NOMO-1 (cell line): ENCODE measurements around the gene CCBE1.

Source experiments
- DNase-seq, 2 experiments: peaks; one replicate each; lab custom pipeline; 2025; ENCODE audit not compliant: unreplicated experiment in 2 of 2; lab: John Stamatoyannopoulos, UW

CCBE1 gene

DNA sequence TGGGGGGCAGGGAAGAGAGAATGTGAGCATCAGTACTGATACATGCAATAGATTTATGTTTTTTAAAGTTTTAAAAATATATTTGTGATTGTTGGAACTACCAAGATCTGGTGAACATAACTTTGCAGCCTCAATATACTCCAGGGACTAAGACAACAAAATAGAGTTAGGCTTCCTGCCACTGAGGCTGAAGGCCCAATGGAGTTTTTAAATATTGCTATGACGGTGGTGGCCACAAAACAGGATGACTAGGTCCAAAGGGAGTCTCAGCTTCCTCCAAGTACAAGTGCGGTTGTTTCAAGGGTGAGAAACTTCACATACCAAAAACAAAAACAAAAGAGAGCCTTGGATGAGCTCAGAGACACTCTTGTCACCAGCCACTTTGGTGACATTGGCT is 72.9 kb downstream of the CCBE1 start:
- DNase-seq = no peak

GRCh38 chr18:59623456-59624368 is 73.5 kb downstream of the CCBE1 start:
- no peak for DNase-seq

- no peak for DNase-seq
These were observed 76.2 kb downstream of the CCBE1 start for GRCh38 chr18:59621027-59621426.

DNA sequence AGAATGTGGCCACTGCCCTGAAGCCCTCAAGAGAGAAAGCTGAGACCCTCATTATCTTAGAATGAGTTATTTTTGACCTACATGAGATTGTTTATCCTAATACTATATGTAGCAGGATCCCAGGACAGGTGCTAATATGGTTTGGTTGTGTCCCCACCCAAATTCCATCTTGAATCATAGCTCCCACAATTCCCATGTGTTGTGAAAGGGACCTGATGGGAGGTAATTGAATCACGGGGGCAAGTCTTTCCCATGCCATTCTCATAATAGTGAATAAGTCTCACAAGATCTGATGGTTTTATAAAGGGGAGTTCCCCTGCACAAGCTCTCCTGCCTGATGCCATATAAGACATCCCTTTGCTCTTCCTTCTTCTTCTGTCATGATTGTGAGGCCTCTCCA is 76.8 kb downstream of the CCBE1 start:
- no peak for DNase-seq

GRCh38 chr18:59619816-59620215 is 77.4 kb downstream of the CCBE1 start:
- no peak for DNase-seq

GRCh38 chr18:59617468-59617932 is 79.7 kb downstream of the CCBE1 start:
- DNase-seq = no peak

GRCh38 chr18:59616501-59616900 is 80.7 kb downstream of the CCBE1 start:
- no peak for DNase-seq

DNA sequence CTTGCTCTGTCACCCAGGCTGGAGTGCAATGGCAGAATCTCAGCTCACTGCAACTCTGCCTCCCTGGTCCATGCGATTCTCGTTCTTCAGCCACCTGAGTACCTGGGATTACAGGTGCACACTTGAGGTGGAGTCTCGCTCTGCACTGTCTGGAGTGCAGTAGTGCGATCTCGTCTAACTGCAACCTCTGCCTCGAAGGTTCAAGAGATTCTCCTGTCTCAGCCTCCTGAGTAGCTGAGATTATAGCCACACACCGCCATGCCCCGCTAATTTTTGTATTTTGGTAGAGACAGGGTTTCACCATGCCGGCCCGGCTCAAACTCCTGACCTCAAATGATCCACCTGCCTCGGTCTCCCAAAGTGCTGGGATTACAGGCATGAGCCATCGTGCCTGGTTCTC is 83.3 kb downstream of the CCBE1 start:
- DNase-seq = no peak

DNA sequence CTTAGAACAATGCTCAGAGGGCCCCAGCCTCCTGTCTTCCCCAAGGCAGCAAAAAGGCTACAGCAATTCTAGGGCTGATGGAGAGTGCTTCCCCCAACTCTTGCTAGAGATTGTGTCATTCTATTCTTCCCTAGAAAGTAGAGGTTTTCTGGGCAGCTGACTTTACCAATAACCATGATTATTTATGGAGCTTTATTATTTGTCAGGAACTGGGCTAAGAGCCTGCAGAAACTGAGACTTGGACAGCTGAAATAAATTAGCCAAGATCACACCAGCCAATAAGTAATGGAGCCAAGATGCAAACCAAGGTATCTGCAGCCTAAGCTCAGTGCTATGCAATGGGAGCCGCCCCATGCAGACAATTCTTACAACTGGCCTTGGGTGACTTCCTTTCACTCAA is 84.8 kb downstream of the CCBE1 start:
- DNase-seq = no peak

GRCh38 chr18:59610546-59611140 is 86.6 kb downstream of the CCBE1 start:
- DNase-seq = no peak

DNA sequence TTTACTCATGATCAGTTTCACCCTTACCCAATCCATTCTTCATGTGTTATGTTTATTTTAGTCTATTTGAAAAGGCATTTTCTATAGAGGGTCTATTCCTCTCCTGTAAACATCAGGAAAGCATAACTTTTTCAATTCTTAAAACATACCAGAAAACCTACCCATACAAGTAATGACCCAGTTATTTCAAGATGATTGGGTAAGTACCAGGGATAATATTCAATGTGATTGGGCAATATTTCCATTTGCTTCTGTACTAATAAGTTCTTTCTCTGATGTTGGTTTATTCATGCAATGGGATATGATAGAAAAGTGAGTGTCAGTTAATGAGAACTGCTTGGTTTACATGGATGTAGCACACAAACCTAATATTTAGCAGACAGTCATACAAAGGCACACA is 87.6 kb downstream of the CCBE1 start:
- no peak for DNase-seq

- no peak for DNase-seq
These were observed 89.8 kb downstream of the CCBE1 start for GRCh38 chr18:59607471-59607870.

DNA sequence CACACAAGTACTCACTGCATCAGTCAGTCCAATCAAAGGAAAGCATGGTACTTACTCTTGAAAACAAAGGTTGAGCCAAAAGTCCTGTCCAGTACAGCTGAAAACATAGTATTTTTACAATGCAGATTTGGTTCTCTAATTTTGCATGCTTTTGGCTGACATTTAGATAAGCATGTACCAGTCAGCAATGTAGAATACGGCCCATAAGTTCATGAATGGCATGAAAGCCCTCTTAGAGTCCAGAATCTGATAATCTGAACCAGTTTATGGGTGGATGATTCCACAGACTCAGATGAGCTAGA is 90.2 kb downstream of the CCBE1 start:
- no peak for DNase-seq

DNA sequence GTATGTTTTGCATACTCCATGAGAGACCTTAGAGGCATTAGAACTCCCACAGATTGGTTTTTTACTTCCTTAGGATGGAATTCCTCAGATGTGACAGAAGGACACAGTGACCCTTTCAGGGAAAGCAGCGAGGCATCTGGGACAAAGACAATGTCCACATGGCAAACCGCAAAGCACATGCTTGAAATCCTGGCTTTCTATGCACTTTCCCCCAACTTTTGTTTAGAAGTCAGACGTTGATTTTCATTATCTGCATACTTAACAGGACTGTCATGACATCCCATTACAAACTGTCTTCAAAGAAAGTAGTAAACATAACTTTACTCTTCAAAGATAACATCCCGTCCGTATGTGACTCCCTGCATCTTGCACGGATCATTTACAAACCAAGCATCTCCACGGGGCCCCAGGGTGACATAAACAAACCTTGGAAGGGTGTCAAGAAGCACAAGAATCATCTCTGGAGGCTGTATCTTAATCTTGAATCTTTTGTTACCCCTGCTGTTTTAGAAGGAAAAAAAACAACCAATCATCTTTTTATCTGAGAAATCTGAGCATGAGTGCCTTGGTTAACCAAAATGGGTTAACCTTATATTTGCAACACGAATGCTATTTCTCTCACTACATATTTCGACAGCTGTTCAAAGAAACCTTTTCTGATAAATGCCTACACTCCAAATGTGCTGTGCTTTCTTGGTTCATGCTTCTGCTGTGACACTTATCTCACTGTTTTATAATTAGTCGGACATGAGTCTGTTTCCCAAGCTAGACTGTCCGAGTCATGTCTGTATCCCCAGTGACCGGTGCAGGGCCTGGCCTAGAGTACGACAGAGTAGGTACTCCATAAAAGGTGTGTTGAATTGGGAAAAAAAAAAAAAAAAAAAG is 90.8 kb downstream of the CCBE1 start:
- no peak for DNase-seq

- no peak for DNase-seq
These were observed 91.5 kb downstream of the CCBE1 start for GRCh38 chr18:59605633-59606192.

- DNase-seq = no peak
These were observed 92.3 kb downstream of the CCBE1 start for GRCh38 chr18:59604877-59605276.

GRCh38 chr18:59597049-59597448 is 100.2 kb downstream of the CCBE1 start:
- DNase-seq = no peak

- DNase-seq = no peak
These were observed 103.9 kb downstream of the CCBE1 start for GRCh38 chr18:59593291-59593717.

DNA sequence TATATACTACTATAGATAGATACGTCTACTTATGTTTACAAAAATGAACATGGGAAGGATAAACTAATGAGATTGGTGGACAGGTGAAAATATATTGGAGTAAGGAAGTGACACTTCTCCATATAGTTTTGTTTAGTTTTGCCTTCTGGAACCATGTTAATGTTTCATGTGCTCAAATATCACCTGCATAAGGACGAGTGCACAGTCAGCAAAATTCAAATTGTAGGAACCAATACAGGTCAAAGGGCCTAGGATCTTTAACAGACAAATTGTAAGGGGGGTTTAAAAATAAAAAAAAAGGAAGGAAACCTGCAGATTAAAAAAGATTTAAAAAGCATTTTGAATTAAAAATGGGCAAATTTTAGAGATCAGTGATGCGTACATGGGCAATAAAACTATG is 104.6 kb downstream of the CCBE1 start:
- DNase-seq = no peak

GRCh38 chr18:59582395-59582794 is 114.8 kb downstream of the CCBE1 start:
- no peak for DNase-seq

GRCh38 chr18:59579509-59579908 is 117.7 kb downstream of the CCBE1 start:
- DNase-seq = no peak
